ENCODE measurements around the gene COL8A1.
A peak's percentile ranks its signal among the peaks of the same experiment; 100 is the strongest.
"Not testable (repeated sequence)": the region's sequence is repeated elsewhere in the genome, so short reads cannot be mapped to it uniquely, and the experiment has no call there.

The COL8A1 gene

DNA sequence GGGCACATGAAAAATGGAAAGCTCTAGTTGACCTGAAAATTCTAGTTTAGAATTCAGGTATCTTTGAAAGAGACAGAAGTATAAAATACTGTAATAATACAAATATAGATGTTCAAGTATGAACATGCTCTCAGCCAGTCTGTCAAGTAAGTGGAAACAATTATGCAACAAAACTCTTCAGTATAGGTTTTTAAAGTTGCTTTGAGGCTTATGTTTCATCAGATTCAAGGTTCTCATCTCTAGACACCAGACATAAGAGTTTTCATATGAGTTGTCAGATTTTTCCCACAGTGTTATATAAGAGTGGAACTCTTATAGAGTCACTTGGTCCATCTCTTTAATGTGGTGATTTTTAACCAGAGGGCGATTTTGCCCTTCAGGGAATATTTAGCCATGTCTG is 201.2 kb downstream of the COL8A1 start:
- Histone ChIP-seq H3K4me1 (ENCODE audit: control insufficient read depth, insufficient read depth, low read length) (peaks cover 14% of the 10 kb centered on the region), H3K27ac (ENCODE audit: low read depth, low read length) (no peak overlapping the region), H3K27me3 (ENCODE audit: control insufficient read depth, insufficient read depth, low read length) (no peaks in the 10 kb centered on the region), H3K9ac (ENCODE audit: low read length) (no peak overlapping the region), H3K36me3 (ENCODE audit: control insufficient read depth, insufficient read depth, low read length) (no peaks in the 10 kb centered on the region), H3K4me3 (ENCODE audit: low read length) (no peak overlapping the region)

DNA sequence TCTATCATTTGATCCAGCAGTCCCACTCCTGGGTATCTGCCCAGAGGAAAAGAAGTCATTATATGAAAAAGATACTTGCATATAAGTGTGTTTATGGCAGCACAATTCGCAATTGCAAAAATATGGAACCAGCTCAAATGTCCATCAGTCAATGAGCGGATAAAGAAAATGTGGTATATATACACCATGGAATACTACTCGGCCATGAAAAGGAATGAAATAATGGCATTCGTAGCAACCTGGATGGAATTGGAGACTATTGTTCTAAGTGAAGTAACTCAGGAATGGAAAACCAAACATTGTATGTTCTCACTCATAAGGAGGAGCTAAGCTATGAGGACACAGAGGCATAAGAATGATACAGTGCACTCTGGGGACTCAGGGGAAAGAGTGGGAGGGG is 203.6 kb downstream of the COL8A1 start:
- H3K36me3 ChIP-seq (ENCODE audit: control insufficient read depth, insufficient read depth, low read length); H3K27ac ChIP-seq (ENCODE audit: low read depth, low read length); H3K9ac ChIP-seq (ENCODE audit: low read length); H3K27me3 ChIP-seq (ENCODE audit: control insufficient read depth, insufficient read depth, low read length); H3K4me3 ChIP-seq (ENCODE audit: low read length): not testable (repeated sequence)
- peaks cover 30% of the 10 kb centered on the region for H3K4me1 ChIP-seq (ENCODE audit: control insufficient read depth, insufficient read depth, low read length)

DNA sequence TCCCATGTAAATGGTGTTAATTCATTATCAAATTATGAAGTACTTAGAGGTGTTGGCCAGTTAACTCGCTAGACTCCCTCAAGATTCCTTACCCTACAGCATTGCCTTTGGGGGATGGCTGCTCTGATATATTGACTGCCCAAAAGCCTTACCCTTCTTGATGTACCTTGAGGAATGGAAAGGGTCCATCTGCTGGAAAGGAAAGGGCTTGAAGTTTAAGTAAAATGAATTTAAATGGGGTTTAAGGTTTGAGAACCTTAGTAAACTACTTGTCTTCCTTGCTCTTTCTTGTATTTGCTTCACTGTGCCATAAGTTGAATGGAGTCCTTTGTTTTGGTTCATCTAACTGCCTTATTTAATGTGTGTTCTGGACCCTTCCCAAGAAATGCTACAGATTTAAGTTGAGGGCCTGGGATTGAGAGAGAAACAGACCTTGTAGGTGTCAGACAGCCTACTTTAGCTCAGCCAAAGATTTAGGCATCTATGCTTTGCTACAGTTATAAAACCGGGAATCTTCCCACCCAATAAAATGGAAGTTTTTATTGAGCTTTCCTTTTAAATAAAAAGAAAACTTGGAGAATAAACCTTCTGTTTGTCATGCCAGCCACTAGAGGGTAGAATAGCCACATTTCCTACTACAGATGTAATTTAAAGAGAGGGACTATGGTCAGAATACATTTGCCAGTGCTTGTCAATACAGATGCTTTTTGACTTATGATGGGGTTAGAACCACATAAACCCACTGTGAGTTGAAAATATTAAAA is 204.6 kb downstream of the COL8A1 start:
- no peaks in the 10 kb centered on the region for H3K36me3 ChIP-seq (ENCODE audit: control insufficient read depth, insufficient read depth, low read length)
- H3K4me1 ChIP-seq (ENCODE audit: control insufficient read depth, insufficient read depth, low read length): peaks cover 35% of the 10 kb centered on the region
- H3K27ac ChIP-seq (ENCODE audit: low read depth, low read length): peak overlapping the region; percentile 81
- no peak overlapping the region for H3K9ac ChIP-seq (ENCODE audit: low read length)
- H3K27me3 ChIP-seq (ENCODE audit: control insufficient read depth, insufficient read depth, low read length): no peaks in the 10 kb centered on the region
- no peak overlapping the region for H3K4me3 ChIP-seq (ENCODE audit: low read length)

DNA sequence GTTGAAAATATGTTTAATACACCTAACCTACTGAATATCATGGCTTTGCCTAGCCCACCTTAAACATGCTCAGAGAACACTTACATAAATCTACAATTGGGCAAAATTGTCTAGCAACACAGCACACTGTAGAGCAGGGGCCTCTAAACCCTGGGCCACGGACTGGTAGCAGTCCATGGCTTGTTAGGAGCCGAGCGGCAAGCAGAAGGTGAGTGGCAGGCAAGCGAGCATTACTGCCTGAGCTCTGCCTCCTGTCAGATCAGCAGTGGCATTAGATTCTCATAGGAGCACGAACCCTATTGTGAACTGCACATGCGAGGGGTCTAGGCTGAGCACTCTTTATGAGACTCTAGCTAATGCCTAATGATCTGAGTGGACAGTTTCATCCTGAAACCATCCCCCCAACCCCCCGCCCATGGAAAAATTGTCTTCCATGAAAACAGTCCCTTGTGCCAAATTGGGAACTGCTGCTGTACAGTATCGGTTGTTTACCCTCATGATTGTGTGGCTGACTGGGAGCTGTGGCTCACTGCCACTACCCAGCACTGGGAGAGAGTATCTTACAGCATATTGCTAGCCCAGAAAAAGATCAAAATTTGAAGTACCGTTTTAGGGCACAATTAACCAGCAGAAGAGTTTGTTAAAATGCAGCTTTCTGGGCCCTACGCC is 205.3 kb downstream of the COL8A1 start:
- Histone ChIP-seq H3K9ac (ENCODE audit: low read length) (no peak overlapping the region), H3K27ac (ENCODE audit: low read depth, low read length) (peak overlapping the region; percentile 81), H3K36me3 (ENCODE audit: control insufficient read depth, insufficient read depth, low read length) (no peaks in the 10 kb centered on the region), H3K4me1 (ENCODE audit: control insufficient read depth, insufficient read depth, low read length) (peaks cover 42% of the 10 kb centered on the region), H3K4me3 (ENCODE audit: low read length) (no peak overlapping the region), H3K27me3 (ENCODE audit: control insufficient read depth, insufficient read depth, low read length) (no peaks in the 10 kb centered on the region)

DNA sequence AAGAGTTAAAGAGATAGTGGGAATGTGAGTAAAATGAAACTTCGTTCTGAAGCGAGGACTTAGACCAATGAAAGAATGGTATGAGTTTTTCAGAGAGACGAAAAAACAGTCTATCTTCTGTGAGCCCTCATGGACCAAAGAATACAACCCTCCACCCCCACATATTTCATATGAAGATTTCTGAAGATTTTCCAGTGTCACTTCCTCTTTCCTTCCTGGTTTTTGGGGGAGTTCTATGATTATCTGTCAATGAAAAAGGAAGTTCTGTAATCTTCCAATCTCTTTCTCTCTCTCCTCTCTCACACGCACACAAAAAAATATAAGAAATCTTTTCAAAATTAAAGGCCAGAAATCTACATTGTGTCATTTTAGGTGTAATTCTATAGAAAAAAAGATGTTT is 206.9 kb downstream of the COL8A1 start:
- peaks cover 47% of the 10 kb centered on the region for H3K4me1 ChIP-seq (ENCODE audit: control insufficient read depth, insufficient read depth, low read length)
- H3K27ac ChIP-seq (ENCODE audit: low read depth, low read length): peak overlapping the region; percentile 71
- H3K9ac ChIP-seq (ENCODE audit: low read length): no peak overlapping the region

DNA sequence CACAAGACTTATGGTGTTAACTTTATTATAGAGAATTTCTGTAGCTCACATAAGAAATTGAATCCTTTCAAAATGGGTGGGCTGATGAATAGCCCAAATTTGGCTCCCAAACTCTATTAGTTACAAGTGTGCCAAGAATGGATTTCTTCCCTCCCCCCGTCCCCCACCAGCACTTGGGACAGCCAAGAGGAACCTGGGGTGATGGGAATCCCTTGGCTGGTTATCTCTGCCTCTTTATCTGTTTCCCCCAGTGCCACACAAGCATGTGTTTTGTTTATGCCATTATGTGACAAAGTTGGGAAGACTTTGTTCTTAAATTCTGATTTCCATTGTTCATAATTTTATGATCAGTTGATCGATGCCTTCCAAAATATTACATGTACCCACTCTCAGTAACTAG is 207.6 kb downstream of the COL8A1 start:
- peaks cover 47% of the 10 kb centered on the region for H3K4me1 ChIP-seq (ENCODE audit: control insufficient read depth, insufficient read depth, low read length)
- H3K27ac ChIP-seq (ENCODE audit: low read depth, low read length): peak overlapping the region; percentile 71
- peaks cover 6% of the 10 kb centered on the region for H3K36me3 ChIP-seq (ENCODE audit: control insufficient read depth, insufficient read depth, low read length)
- H3K9ac ChIP-seq (ENCODE audit: low read length): no peak overlapping the region
- no peak overlapping the region for H3K4me3 ChIP-seq (ENCODE audit: low read length)
- H3K27me3 ChIP-seq (ENCODE audit: control insufficient read depth, insufficient read depth, low read length): no peaks in the 10 kb centered on the region

More for the DNA sequence above, 206.9 kb downstream of the COL8A1 start:
- Histone ChIP-seq H3K36me3 (ENCODE audit: control insufficient read depth, insufficient read depth, low read length) (peaks cover 2% of the 10 kb centered on the region), H3K27me3 (ENCODE audit: control insufficient read depth, insufficient read depth, low read length) (no peaks in the 10 kb centered on the region), H3K4me3 (ENCODE audit: low read length) (no peak overlapping the region)

DNA sequence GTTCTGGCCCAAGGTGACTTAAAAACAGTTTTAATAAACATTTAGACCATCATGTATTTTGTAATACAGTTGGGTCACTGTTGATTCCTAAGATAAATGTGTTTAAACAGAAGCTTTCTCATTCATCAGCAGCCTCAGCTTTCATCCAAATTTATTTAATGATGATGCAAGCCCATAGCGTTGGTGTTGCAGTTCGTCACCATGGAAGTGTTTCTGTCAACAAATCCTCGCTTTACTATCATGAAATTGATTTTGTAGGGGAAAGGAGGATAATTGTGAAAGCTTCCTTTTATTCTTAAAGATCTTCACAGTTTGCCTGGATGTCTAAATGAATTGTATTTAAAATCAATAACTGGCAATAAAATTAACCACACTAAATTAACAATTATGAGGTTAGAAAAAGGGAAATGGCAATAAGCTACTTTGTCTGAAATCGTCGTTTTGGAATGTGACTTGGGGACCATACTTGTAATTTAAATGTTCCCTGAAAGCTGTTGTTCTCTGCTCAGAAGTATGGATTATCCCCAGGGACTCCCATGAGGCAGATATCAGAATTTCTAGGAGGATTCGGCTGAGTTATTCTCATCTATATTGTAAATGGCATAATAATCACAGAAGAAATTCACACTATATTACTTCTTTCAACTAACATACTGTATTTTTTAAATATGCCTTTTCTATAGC is 208.2 kb downstream of the COL8A1 start:
- Histone ChIP-seq H3K4me1 (ENCODE audit: control insufficient read depth, insufficient read depth, low read length) (peaks cover 47% of the 10 kb centered on the region), H3K27me3 (ENCODE audit: control insufficient read depth, insufficient read depth, low read length) (no peaks in the 10 kb centered on the region), H3K9ac (ENCODE audit: low read length) (no peak overlapping the region), H3K36me3 (ENCODE audit: control insufficient read depth, insufficient read depth, low read length) (peaks cover 6% of the 10 kb centered on the region), H3K27ac (ENCODE audit: low read depth, low read length) (peak overlapping the region; percentile 71), H3K4me3 (ENCODE audit: low read length) (no peak overlapping the region)

DNA sequence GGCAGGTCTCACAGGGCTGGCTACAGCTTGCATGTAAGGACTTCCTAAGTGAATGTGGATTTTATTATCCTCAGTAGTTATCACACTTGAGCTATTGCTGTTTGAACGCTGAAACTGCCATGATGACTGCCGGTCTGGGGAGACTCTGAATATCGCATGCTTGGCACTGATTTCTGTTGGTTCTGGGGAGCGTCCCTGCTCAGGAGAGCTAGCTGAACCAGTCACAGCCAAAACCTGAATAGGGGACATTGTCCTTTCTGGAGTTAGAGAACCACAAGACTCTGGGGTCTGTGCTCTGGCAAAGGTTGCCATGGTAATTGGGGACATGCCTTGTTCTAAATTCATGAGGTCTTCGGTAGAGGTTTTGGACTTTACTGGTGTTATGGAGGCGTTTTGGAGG is 210.0 kb downstream of the COL8A1 start:
- Histone ChIP-seq H3K9ac (ENCODE audit: low read length) (no peak overlapping the region), H3K27me3 (ENCODE audit: control insufficient read depth, insufficient read depth, low read length) (no peaks in the 10 kb centered on the region), H3K27ac (ENCODE audit: low read depth, low read length) (peak overlapping the region; percentile 64), H3K36me3 (ENCODE audit: control insufficient read depth, insufficient read depth, low read length) (peaks cover 6% of the 10 kb centered on the region), H3K4me3 (ENCODE audit: low read length) (no peak overlapping the region), H3K4me1 (ENCODE audit: control insufficient read depth, insufficient read depth, low read length) (peaks cover 46% of the 10 kb centered on the region)

All from rectal smooth muscle tissue (tissue), 1 donor.